IMR-90 (cell line): Measurements from ENCODE around the gene SLC31A2.

ENCODE experiments used
- FOS ChIP-seq: fragments of 150-350 bp; IDR thresholded peaks from 2 replicates; pipeline ENCODE4 v1.6.1; 2016; ENCODE audit warnings: low read depth, low read length
- MAZ ChIP-seq: IDR thresholded peaks from 2 replicates; pipeline ENCODE4 v1.6.1; 2012; ENCODE audit warnings: low read depth, mild to moderate bottlenecking, low read length, improper control_type of control experiment, moderate library complexity, borderline replicate concordance
- NFE2L2 ChIP-seq: fragments of 150-350 bp; IDR thresholded peaks from 2 replicates; pipeline ENCODE4 v1.6.1; 2016; ENCODE audit warnings: low read depth, mild to moderate bottlenecking, low read length
- POLR2A ChIP-seq: IDR thresholded peaks from 2 replicates; pipeline ENCODE4 v1.6.1; 2012; ENCODE audit warnings: mild to moderate bottlenecking, low read depth, low read length
- USF2 ChIP-seq: fragments of 150-350 bp; IDR thresholded peaks from 2 replicates; pipeline ENCODE4 v1.6.1; 2017; ENCODE audit warnings: mild to moderate bottlenecking, antibody characterized with exemption, low read length, low read depth
- TF ChIP-seq, protein P1 (sequence below): conservative IDR thresholded peaks from 2 replicates; pipeline ENCODE4 v1.5.1; 2012; ENCODE audit warnings: mild to moderate bottlenecking, low read depth, low read length, improper control_type of control experiment

GRCh38 chr9:113158446-113158845 lies 7.6 kb downstream of the SLC31A2 start:
- TF ChIP-seq POLR2A (no peak), FOS (no peak), MAZ (no peak), USF2 (no peak), NFE2L2 (no peak)
- TF ChIP-seq, protein P1, sequence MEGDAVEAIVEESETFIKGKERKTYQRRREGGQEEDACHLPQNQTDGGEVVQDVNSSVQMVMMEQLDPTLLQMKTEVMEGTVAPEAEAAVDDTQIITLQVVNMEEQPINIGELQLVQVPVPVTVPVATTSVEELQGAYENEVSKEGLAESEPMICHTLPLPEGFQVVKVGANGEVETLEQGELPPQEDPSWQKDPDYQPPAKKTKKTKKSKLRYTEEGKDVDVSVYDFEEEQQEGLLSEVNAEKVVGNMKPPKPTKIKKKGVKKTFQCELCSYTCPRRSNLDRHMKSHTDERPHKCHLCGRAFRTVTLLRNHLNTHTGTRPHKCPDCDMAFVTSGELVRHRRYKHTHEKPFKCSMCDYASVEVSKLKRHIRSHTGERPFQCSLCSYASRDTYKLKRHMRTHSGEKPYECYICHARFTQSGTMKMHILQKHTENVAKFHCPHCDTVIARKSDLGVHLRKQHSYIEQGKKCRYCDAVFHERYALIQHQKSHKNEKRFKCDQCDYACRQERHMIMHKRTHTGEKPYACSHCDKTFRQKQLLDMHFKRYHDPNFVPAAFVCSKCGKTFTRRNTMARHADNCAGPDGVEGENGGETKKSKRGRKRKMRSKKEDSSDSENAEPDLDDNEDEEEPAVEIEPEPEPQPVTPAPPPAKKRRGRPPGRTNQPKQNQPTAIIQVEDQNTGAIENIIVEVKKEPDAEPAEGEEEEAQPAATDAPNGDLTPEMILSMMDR = no peak
